HG03095 (cell line): ENCODE data around the gene CRKL.
"Not testable (repeated sequence)": the region's sequence is repeated elsewhere in the genome, so short reads cannot be mapped to it uniquely, and the experiment has no call there.

Source experiments
- ATAC-seq: cut with Tn5 transposase; IDR thresholded peaks from one replicate; pipeline ENCODE4 v1.9.1; 2021; ENCODE audit warnings: moderate library complexity; ENCODE audit not compliant: unreplicated experiment

CRKL gene

DNA sequence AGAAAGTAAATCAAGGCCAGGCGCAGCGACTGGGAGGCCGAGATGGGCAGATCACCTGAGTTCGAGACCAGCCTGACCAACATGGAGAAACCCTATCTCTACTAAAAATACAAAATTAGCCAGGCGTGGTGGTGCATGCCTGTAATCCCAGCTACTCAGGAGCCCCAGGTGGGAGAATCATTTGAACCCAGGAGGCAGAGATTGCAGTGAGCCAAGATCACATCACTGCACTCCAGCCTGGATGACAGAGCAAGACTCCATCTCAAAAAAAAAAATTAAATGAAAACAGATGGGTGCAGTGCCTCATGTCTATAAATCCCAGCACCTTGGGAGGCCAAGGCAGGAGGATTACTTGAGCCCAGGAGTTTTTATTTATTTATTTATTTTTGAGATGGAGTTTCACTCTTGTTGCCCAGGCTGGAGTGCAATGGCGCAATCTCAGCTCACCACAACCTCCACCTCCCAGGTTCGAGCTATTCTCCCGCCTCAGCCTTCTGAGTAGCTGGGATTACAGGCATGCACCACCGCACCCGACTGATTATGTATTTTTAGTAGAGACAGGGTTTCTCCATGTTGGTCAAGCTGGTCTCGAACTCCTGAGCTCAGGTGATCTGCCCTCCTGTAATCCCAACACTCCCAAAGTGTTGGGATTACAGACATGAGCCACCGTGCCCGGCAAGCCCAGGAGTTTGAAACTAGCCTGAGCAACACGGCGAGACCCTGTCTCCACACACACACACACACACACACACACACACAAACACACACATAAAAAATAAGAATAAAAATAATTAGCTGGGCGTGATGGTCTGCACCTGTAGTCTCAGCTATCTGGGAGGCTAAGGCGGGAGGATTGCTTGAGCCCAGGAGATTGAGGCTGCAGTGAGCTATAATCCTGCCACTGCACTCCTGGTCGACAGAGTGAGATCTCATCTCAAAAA is 15.8 kb upstream of the CRKL start:
- not testable (repeated sequence) for ATAC-seq

GRCh38 chr22:20903093-20903492 is 14.1 kb upstream of the CRKL start:
- no peak for ATAC-seq

- no peak for ATAC-seq
These were observed 12.9 kb upstream of the CRKL start for GRCh38 chr22:20904008-20904979.

DNA sequence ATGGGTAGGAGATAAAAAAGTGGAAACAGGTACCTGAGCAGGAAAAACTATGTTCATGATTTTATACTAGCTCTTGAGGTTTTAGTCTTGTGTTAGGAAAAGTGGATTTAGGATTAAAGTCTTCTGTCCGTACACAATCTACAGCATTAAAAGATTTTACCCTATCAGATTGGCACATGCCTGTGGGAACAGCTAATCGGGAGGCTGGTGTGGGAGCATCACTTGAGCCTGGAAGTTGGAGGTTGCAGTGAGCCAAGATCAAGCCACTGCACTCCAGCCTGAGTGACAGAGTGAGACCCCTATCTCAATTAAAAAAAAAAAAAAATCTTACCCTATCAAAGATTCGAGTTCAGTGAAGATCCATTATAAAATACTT is 12.2 kb upstream of the CRKL start:
- no peak for ATAC-seq

GRCh38 chr22:20905415-20906386 is 11.5 kb upstream of the CRKL start:
- ATAC-seq: no peak

DNA sequence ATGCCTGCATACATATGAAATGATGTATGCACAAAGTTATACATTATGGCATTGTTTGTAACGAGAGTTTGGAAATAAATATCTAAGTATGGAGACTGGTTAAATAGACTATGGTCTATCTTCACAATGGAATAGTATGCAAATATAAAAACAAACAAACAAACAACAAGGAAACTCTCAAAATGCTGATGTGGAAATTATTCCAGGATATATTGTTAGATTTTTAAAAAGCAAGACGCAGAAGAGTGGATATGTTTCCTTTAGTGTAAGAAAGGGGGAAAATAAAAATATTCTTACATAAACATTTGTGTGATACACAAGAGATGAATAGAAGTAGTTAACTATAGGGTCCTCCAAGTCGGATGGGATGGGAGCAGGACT is 10.8 kb upstream of the CRKL start:
- no peak for ATAC-seq

DNA sequence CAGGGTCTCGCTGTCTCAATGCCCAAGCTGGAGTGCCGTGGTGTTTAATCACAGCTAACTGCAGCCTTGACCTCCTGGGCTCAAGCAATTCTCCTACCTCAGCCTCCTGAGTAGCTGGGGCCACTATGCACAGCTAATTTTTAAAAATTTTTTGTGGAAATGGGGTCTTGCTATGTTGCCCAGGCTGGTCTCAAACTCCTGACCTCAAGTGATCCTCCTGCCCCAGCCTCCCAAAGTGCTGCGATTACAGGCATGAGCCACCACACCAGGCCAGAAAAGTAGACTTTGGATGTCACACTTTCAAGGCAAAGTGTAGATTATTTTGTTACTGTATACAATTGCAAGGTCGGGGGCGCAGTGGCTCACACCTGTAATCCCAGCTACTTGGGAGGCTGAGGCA is 8.5 kb upstream of the CRKL start:
- not testable (repeated sequence) for ATAC-seq

GRCh38 chr22:20909543-20910303 is 7.5 kb upstream of the CRKL start:
- no peak for ATAC-seq

GRCh38 chr22:20912494-20912893 is 4.7 kb upstream of the CRKL start:
- ATAC-seq: no peak

DNA sequence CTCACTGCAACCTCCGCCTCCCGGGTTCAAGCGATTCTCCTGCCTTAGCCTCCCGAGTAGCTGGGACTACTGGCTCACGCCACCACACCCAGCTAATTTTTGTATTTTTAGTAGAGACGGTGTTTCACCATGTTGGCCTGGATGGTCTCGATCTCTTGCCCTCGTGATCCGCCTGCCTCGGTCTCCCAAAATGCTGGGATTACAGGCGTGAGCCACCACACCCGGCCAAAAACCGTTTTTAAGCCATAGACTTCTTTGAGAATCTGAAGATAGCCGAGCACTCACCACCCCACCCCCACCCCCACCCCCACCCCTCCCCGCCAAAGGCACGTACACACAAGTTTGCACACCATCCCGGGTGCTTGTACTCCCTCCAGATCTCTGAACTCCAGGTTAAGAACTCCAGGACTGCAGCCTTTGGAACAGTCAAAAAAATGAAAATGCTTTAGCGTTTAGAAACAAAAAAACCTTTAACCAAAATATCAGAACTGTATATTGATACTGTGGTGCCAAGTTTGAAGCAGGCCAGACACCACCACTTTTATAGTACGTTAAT is 1.5 kb downstream of the CRKL start:
- ATAC-seq: no peak

DNA sequence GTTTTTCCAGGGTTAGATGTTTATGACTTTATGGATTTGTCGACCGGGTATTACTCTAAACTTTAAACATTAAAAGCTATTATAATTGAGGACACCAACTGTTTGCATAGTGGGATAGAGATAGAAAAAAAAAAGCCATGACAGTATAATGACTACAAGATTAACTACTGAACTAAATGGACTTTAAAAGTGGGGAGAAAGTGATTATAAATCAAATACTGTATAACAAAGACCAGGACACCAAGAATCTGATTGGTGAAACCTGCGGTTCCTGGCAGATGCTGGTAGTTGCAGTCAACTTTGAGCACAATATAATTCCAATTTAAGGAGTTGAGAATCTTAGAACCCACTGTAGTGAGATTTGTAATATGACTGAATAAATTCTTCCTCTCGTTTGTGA is 2.5 kb downstream of the CRKL start:
- no peak for ATAC-seq

GRCh38 chr22:20920881-20921203 is 3.6 kb downstream of the CRKL start:
- ATAC-seq: no peak

GRCh38 chr22:20922141-20922751 is 5.0 kb downstream of the CRKL start:
- no peak for ATAC-seq

- no peak for ATAC-seq
These were observed 9.0 kb downstream of the CRKL start for GRCh38 chr22:20926243-20926642.

DNA sequence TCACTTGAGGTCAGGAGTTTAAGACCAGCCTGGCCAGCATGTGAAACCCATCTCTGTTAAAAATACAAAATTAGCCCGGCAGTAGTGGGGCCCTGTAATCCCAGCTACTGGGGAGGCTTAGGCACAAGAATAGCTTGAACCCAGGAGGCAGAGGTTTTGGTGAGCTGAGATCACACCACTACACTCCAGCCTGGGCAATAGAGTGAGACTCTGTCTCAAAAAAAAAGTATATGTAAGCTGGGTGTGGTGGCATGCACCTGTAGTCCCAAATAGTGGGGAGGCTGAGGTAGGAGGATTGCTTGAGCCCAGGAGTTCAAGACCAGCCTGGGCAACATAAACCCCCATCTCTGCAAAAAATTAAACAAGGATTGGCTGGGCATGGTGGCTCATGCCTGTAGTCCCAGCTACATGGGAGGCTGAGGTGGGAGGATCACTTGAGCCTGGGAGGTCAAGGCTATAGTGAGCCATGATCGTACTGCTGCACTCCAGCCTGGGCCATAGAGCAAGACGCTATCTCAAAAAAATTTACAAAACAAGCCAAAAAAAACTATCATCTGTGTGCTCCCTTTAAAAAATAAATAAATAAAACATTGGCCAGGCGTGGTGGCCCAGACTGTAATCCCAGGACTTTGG is 10.8 kb downstream of the CRKL start:
- ATAC-seq: no peak

DNA sequence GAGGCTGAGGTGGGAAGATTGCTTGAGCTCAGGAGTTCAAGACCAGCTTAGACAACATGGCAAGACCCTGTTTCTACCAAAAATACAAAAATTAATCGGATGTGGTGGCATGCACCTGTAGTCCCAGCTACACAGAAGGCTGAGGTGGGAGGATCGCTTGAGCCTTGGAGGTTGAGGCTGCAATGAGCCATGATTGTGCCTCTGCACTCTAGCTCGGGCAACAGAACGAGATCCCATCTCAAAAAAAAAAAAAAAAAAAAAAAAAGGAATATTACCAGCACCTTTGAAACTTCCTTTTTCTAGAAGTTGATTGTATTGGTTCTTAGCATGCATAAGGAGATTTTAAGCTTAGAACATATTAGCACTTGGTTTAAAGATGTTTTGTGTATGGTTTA is 11.4 kb downstream of the CRKL start:
- ATAC-seq: no peak

GRCh38 chr22:20930004-20930403 is 12.8 kb downstream of the CRKL start:
- ATAC-seq: no peak

GRCh38 chr22:20930435-20930834 is 13.2 kb downstream of the CRKL start:
- not testable (repeated sequence) for ATAC-seq

GRCh38 chr22:20931126-20931654 is 14.0 kb downstream of the CRKL start:
- ATAC-seq: no peak
